T-helper 17 cell (primary cell): ENCODE measurements around the gene SRC. TPM values are rescaled to one million over a fixed set of nuclear protein-coding genes. Genes with fewer than 3 reads are reported as not detected.
"Not testable (repeated sequence)": the region's sequence is repeated elsewhere in the genome, so short reads cannot be mapped to it uniquely, and the experiment has no call there.

Source experiments
- ATAC-seq: fragments of 150-1000 bp; cut with Tn5 transposase; 2 replicates; pipeline ENCODE4 v1.10.0; 2021; ENCODE audit warnings: mild to moderate bottlenecking, moderate library complexity
- DNase-seq, 3 donors: peaks; one replicate each; pipeline versions ENCODE4 v3.0.0 to v3.0.0-alpha.2; 2020 to 2021
- H3K9me3 ChIP-seq: one replicate; pipeline ENCODE4 v1.7.0; 2013; ENCODE audit warnings: low read length, mild to moderate bottlenecking; ENCODE audit not compliant: control insufficient read depth, poor library complexity, severe bottlenecking
- H3K27ac Mint-ChIP-seq: one replicate; pipeline ENCODE4 v1.8.0; 2022; ENCODE audit warnings: mild to moderate bottlenecking, moderate library complexity, mixed read lengths
- H3K27me3 Mint-ChIP-seq: one replicate; pipeline ENCODE4 v1.8.0; 2022; ENCODE audit warnings: mixed read lengths
- H3K36me3 Mint-ChIP-seq: one replicate; pipeline ENCODE4 v1.8.0; 2022; ENCODE audit warnings: low read depth, mixed read lengths
- H3K4me1 Mint-ChIP-seq: one replicate; pipeline ENCODE4 v1.8.0; 2022; ENCODE audit warnings: mild to moderate bottlenecking, mixed read lengths
- H3K4me3 Mint-ChIP-seq: one replicate; pipeline ENCODE4 v1.8.0; 2022; ENCODE audit warnings: mild to moderate bottlenecking, moderate library complexity, mixed read lengths
- total RNA-seq, 4 donors: library from RNA in 2 of 4; stranded (reverse) in 2 of 4; gene quantifications; one replicate each; pipeline ENCODE4 v1.2.3 and lab custom pipeline; 2022 to 2026

Gene SRC
- total RNA-seq, 2 donors from 2014 or later, result 6.2 to 22.8 TPM

DNA sequence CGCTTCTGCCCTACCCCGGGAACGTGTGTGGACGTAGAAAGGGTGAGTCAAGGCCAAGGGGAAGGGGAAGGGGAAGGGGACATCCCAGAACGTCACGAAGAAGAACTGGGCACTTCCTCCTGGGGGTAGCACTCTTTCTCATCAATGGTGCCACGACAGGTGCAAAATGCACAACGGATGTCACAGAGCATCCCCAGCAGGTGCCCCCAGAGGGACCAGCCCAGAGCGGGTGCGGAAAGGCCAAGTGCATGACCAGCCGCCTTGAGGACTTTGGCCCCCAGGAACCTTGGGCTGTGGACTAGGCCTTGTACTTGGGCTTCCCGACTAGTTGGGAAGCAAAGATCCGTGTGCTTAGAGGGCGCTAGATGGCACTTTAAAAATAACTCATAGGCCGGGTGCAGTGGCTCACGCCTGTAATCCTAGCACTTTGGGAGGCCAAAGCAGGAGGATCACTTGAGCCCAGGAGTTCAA, 12.1 kb upstream of the SRC start:
- ATAC-seq (peak; percentile 23), DNase-seq (no peak)
- Mint-ChIP-seq H3K4me1 (peaks cover 13% of the 10 kb centered on the region), H3K4me3 (no peak overlapping the region), H3K27me3 (no peaks in the 10 kb centered on the region), H3K27ac (no peak overlapping the region), H3K36me3 (no peaks in the 10 kb centered on the region)
- H3K9me3 ChIP-seq, result no peaks in the 10 kb centered on the region

DNA sequence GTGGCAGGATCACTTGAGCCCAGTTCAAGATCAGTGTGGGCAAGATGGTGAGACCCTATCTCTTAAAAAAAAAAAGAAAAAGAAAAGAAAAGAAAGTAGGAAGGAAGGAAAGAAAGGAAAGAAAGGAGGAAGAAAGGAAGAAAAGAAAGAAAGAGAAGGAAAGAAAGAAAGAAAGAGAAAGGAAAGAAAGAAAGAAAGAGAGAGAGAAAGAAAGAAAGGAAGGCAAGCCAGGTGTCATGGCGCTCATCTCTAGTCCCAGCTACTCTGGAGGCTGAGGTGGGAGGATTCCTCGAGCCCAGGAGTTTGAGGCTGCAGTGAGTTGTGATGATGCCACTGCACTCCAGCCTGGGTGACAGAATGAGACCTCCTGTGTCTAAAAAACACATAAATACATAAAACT, 11.5 kb upstream of the SRC start:
- Mint-ChIP-seq H3K36me3 (no peaks in the 10 kb centered on the region), H3K4me1 (peaks cover 12% of the 10 kb centered on the region), H3K4me3 (no peak overlapping the region), H3K27ac (no peak overlapping the region), H3K27me3 (no peaks in the 10 kb centered on the region)
- ATAC-seq, result no peak
- DNase-seq, result no peak
- H3K9me3 ChIP-seq, result no peaks in the 10 kb centered on the region

DNA sequence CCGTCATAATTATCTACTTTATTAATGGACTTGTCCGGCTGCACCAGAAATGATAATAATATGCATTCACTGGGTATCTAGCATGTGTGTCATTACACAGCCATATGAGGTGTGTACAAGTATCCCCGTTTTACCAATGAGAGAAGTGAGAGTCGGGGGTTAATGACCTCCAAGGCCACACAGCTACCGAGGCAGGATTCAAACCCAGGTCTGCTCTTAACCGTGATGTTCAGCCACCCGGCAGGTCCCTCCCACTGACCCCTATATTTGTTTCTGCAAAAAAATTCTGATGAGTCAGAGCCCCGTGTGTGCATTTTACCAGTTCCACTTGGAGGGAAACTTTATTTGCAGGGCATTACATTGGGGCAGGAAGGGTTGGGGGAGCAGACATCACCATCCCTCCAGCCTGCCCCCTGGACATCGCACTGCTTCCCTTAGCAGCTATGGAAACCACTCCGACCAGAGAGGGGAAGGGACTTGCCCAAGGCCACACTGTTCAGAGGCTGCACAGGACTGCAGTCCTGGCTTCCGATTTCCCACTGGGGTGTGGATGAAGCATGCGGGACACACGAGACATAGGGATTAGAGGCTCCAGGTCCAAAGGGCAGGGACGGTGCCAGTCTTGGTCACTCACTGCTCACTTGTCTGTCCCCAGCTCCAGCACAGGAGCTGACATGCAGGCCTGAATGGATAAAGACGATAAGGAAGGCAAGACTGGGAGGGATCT, 10.1 kb upstream of the SRC start:
- Mint-ChIP-seq H3K36me3 (no peaks in the 10 kb centered on the region), H3K27ac (peak overlapping the region; percentile 90), H3K4me3 (peak overlapping the region; percentile 58), H3K4me1 (peaks cover 11% of the 10 kb centered on the region), H3K27me3 (no peaks in the 10 kb centered on the region)
- H3K9me3 ChIP-seq, result no peaks in the 10 kb centered on the region
- DNase-seq, result no peak
- ATAC-seq, result peak; percentile 23

- DNase-seq, result no peak
Observed at GRCh38 chr20:37336369-37337207, 9.4 kb upstream of the SRC start.

GRCh38 chr20:37337208-37337991, 8.5 kb upstream of the SRC start:
- H3K27me3 Mint-ChIP-seq, result no peaks in the 10 kb centered on the region
- H3K9me3 ChIP-seq, result no peaks in the 10 kb centered on the region
- ATAC-seq, result no peak
- peaks cover 14% of the 10 kb centered on the region for H3K4me1 Mint-ChIP-seq
- no peak overlapping the region for H3K4me3 Mint-ChIP-seq
- peak overlapping the region; percentile 90 for H3K27ac Mint-ChIP-seq
- DNase-seq, result no peak
- no peaks in the 10 kb centered on the region for H3K36me3 Mint-ChIP-seq

More at GRCh38 chr20:37336369-37337207, 9.4 kb upstream of the SRC start:
- no peaks in the 10 kb centered on the region for H3K9me3 ChIP-seq
- Mint-ChIP-seq H3K27ac (peak overlapping the region; percentile 90), H3K36me3 (no peaks in the 10 kb centered on the region), H3K27me3 (no peaks in the 10 kb centered on the region), H3K4me1 (peaks cover 14% of the 10 kb centered on the region), H3K4me3 (no peak overlapping the region)
- peak; percentile 76 for ATAC-seq

DNA sequence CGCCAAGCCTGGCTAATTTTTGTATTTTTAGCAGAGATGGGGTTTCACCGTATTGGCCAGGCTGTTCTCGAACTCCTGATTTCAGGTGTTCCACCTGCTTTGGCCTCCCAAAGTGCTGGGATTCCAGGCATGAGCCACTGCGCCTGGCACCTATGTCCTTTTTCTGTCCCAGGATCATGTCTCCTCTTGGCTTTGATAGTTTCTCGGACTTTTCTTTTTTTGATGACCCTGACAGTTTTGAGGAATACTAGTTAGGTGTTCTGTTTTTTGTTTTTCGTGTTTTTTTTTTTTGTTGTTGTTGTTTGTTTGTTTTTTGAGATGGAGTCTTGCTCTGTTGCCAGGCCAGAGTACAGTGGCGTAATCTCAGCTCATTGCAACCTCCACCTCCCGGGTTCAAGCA, 7.6 kb upstream of the SRC start:
- ATAC-seq, H3K4me3 Mint-ChIP-seq, H3K36me3 Mint-ChIP-seq, DNase-seq, H3K9me3 ChIP-seq, H3K27me3 Mint-ChIP-seq: not testable (repeated sequence)
- Mint-ChIP-seq H3K27ac (peak overlapping the region; percentile 16), H3K4me1 (peaks cover 14% of the 10 kb centered on the region)

DNA sequence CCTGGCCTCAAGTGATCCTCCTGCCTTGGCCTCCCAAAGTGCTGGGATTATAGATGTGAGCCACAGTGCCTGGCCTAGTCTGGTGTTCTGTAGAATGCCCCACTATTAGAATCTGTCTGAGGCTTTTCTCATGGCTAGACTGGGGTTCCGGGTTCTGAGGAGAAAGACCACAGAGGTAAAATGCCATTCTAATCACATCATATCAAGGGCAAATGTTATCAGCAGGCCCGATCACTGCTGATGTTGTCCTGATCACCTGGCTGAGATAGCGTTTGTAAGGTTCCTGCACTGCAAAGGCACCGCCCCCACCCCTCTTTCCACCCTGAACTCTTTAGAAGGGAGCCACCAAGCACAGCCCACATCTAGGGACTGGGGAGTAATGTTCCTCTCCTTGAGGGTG, 6.7 kb upstream of the SRC start:
- Mint-ChIP-seq H3K27me3 (no peaks in the 10 kb centered on the region), H3K27ac (peak overlapping the region; percentile 16), H3K36me3 (no peaks in the 10 kb centered on the region), H3K4me1 (peaks cover 19% of the 10 kb centered on the region), H3K4me3 (no peak overlapping the region)
- ATAC-seq (no peak), DNase-seq (no peak)
- H3K9me3 ChIP-seq, result no peaks in the 10 kb centered on the region

GRCh38 chr20:37339764-37340109, 6.2 kb upstream of the SRC start:
- not testable (repeated sequence) for H3K36me3 Mint-ChIP-seq, H3K27ac Mint-ChIP-seq, DNase-seq, H3K9me3 ChIP-seq, H3K27me3 Mint-ChIP-seq, H3K4me3 Mint-ChIP-seq, ATAC-seq
- peaks cover 20% of the 10 kb centered on the region for H3K4me1 Mint-ChIP-seq

- peaks cover 19% of the 10 kb centered on the region for H3K4me1 Mint-ChIP-seq
- DNase-seq, result no peak
Observed at GRCh38 chr20:37340998-37341397, 4.9 kb upstream of the SRC start.

DNA sequence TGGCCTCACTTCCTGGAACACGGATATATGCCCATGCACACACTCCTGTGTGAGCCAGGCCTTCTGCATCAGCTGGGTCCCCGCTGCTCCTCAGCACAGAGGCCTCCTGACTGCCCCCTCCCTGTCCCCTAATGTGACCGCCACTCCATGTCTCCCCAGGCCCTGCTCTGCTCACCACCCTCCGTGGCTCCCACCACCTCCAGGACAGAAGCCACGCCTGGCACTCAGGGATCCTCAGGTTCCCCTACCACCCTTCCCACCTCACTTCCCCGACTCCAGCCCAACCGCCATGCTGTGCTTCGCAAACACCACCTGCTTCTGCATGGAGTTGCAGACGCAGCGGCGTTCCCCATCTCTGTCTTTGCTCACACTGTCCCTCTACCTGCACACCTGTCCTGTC, 4.3 kb upstream of the SRC start:
- DNase-seq, result no peak
- H3K27me3 Mint-ChIP-seq, result no peaks in the 10 kb centered on the region

More at GRCh38 chr20:37340998-37341397, 4.9 kb upstream of the SRC start:
- no peak overlapping the region for H3K4me3 Mint-ChIP-seq
- no peaks in the 10 kb centered on the region for H3K9me3 ChIP-seq
- H3K27me3 Mint-ChIP-seq, result no peaks in the 10 kb centered on the region
- no peaks in the 10 kb centered on the region for H3K36me3 Mint-ChIP-seq
- ATAC-seq, result no peak
- no peak overlapping the region for H3K27ac Mint-ChIP-seq

GRCh38 chr20:37342231-37343177, 3.4 kb upstream of the SRC start:
- ATAC-seq (no peak), DNase-seq (no peak)
- Mint-ChIP-seq H3K27ac (no peak overlapping the region), H3K36me3 (no peaks in the 10 kb centered on the region), H3K4me1 (peaks cover 9% of the 10 kb centered on the region), H3K4me3 (no peak overlapping the region), H3K27me3 (no peaks in the 10 kb centered on the region)
- H3K9me3 ChIP-seq, result no peaks in the 10 kb centered on the region

More for the DNA sequence above, 4.3 kb upstream of the SRC start:
- no peaks in the 10 kb centered on the region for H3K9me3 ChIP-seq
- Mint-ChIP-seq H3K27ac (no peak overlapping the region), H3K36me3 (no peaks in the 10 kb centered on the region), H3K4me1 (peaks cover 15% of the 10 kb centered on the region), H3K4me3 (no peak overlapping the region)
- ATAC-seq, result no peak

DNA sequence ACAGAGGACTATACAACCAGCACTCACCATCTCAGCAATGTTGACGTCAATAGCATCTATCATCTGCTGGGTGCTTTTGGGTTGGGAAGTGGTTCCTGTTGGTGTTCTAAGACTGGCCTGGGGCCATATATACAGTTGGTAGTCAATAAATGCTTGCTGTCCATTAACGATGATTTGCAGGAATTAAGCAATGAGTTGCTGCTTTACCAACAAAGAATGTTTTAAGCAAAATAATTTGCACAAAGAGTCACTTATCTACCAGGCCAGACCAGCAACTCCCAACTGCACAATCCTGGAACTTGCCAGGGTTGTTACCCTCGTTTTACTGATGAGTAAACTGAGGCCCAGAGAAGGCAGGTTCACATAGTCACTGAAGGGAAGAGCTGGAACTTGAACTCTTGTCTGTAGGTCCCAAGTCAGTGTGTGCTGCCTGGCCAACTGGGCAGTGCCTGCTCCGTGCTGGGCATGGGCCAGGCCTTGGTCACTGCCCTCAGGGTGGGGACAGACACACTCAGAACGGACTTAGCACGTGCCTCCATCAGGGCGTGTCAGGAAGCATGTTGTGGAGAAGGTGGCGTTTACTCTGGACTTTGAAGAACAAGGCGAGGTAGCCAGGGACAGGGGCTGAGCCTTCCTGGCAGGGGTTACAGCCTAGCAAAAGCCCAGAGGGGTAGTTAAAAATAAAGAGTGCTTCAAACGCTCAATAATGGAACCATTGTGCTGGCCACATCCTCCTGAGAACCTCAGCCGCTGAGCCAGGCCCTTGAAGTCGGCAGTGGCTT, 2.5 kb upstream of the SRC start:
- H3K4me1 Mint-ChIP-seq, result peaks cover 13% of the 10 kb centered on the region
- no peak for DNase-seq
- H3K4me3 Mint-ChIP-seq, result no peak overlapping the region
- no peak overlapping the region for H3K27ac Mint-ChIP-seq
- no peaks in the 10 kb centered on the region for H3K27me3 Mint-ChIP-seq
- no peak for ATAC-seq
- H3K9me3 ChIP-seq, result no peaks in the 10 kb centered on the region
- H3K36me3 Mint-ChIP-seq, result no peaks in the 10 kb centered on the region
